Measurements from ENCODE around the gene TIMP3. TPM values are rescaled to one million over a fixed set of nuclear protein-coding genes. Genes with fewer than 3 reads are reported as not detected.

TIMP3 gene
- total and polyA plus RNA-seq, 9 donors, result 96.6 to 196 (median 119) TPM

DNA sequence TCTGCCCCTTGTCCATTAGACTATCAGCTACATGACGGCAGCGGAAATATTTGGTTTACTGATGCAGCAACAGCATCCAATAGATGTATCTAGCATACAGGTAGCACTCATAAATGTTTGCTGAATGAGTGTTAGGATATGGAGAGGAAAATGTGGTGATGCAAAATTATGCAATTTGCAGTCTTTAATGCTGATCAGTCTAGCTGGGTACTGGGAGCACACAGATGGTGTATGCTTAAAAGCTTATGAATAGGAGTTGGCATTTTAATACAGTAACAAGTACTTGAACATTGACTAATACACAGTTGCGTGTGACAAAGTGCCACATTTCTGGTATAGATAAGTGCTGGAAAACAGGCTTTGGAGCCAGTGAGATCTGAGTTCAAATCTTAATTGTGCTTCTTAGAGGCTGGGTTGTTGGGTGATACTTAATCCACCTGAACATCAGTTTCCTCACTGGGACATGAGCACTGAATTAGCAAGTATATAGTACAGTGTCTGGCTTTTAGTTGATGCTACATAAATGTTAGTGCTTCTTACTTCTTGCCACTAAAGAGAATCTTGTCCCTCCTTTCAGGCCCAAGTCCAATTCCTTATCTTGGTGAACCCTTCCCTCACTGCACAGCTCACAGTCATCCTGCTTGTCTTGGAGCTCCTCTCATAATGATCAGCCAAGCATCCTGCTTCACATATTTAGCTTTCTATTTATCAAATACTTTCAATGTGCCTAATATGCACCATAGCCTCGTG, 99.6 kb downstream of the TIMP3 start:
- Histone ChIP-seq H3K4me3 (ENCODE audit: low read length) (no peak overlapping the region), H3K27me3 (ENCODE audit: control insufficient read depth, insufficient read depth, low read length) (no peaks in the 10 kb centered on the region), H3K9me3 (replicated peaks; ENCODE audit: control insufficient read depth, low read depth, low read length) (no peaks in the 10 kb centered on the region), H3K36me3 (ENCODE audit: control insufficient read depth, insufficient read depth, low read length) (no peaks in the 10 kb centered on the region), H3K27ac (ENCODE audit: low read length) (no peak overlapping the region), H3K4me1 (ENCODE audit: control insufficient read depth, insufficient read depth, low read length) (peaks cover 7% of the 10 kb centered on the region)
- DNase-seq, result no peak
- 75% methylated on average over 1 of the region's 4 CpGs for WGBS (ENCODE audit: insufficient coverage)

DNA sequence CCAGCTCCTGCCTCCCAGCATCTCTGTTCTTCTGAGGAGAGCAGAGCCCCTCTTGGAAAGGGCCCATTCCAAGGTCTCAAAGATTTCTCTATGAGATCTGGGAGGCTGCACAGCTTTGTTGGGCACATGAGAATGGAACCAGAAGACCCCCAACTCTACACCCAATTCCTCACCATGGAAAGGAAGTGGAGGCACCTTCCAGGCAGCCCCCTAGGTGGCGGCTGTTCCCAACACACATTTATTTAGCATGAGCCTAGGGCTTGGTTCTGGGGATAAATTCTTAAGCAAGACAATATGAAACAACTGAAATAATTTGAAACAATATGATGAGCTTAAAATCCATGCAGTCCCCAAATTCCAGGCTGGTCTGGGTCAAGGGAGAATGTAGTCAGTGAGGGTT, 100.4 kb downstream of the TIMP3 start:
- WGBS (ENCODE audit: insufficient coverage), result no CpG with 5 or more reads among the region's 1 CpG
- no peak for DNase-seq

DNA sequence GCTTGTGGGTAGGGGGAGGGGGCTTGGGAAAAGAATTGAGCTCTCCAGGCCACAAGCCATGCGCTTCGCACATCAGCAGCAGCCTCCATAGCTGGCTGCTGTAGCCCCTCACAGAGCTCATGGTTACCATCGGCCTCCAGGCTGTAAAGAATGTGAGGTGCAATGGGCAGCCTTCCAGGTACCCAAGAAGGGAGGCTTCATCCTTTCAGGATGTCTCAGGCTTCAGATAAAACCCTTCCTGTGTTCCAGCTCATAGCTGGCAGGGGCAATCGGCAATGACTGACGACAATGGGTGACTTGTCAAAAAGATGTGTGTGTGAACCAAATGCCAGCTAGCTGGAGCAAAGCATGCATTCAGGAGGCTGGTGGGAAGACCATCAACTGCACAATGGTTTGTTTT, 102.0 kb downstream of the TIMP3 start:
- 86% methylated on average over 5 of the region's 5 CpGs for WGBS (ENCODE audit: insufficient coverage)
- H3K4me1 ChIP-seq (ENCODE audit: control insufficient read depth, insufficient read depth, low read length), result peaks cover 8% of the 10 kb centered on the region
- no peak overlapping the region for H3K27ac ChIP-seq (ENCODE audit: low read length)
- no peaks in the 10 kb centered on the region for H3K36me3 ChIP-seq (ENCODE audit: control insufficient read depth, insufficient read depth, low read length)
- H3K4me3 ChIP-seq (ENCODE audit: low read length), result no peak overlapping the region
- H3K9me3 ChIP-seq (replicated peaks; ENCODE audit: control insufficient read depth, low read depth, low read length), result no peaks in the 10 kb centered on the region
- no peaks in the 10 kb centered on the region for H3K27me3 ChIP-seq (ENCODE audit: control insufficient read depth, insufficient read depth, low read length)
- no peak for DNase-seq

More for the DNA sequence above, 100.4 kb downstream of the TIMP3 start:
- H3K9me3 ChIP-seq (replicated peaks; ENCODE audit: control insufficient read depth, low read depth, low read length), result no peaks in the 10 kb centered on the region
- no peaks in the 10 kb centered on the region for H3K27me3 ChIP-seq (ENCODE audit: control insufficient read depth, insufficient read depth, low read length)
- H3K27ac ChIP-seq (ENCODE audit: low read length), result no peak overlapping the region
- no peaks in the 10 kb centered on the region for H3K36me3 ChIP-seq (ENCODE audit: control insufficient read depth, insufficient read depth, low read length)
- no peak overlapping the region for H3K4me3 ChIP-seq (ENCODE audit: low read length)
- peaks cover 8% of the 10 kb centered on the region for H3K4me1 ChIP-seq (ENCODE audit: control insufficient read depth, insufficient read depth, low read length)

- Histone ChIP-seq H3K27ac (ENCODE audit: low read length) (no peak overlapping the region), H3K4me3 (ENCODE audit: low read length) (no peak overlapping the region), H3K36me3 (ENCODE audit: control insufficient read depth, insufficient read depth, low read length) (no peaks in the 10 kb centered on the region), H3K9me3 (replicated peaks; ENCODE audit: control insufficient read depth, low read depth, low read length) (no peaks in the 10 kb centered on the region), H3K4me1 (ENCODE audit: control insufficient read depth, insufficient read depth, low read length) (peaks cover 8% of the 10 kb centered on the region), H3K27me3 (ENCODE audit: control insufficient read depth, insufficient read depth, low read length) (no peaks in the 10 kb centered on the region)
- peak; percentile 75 for DNase-seq
- no CpG with 5 or more reads among the region's 3 CpGs for WGBS (ENCODE audit: insufficient coverage)
Measured at GRCh38 chr22:32904044-32904443, 102.5 kb downstream of the TIMP3 start.

DNA sequence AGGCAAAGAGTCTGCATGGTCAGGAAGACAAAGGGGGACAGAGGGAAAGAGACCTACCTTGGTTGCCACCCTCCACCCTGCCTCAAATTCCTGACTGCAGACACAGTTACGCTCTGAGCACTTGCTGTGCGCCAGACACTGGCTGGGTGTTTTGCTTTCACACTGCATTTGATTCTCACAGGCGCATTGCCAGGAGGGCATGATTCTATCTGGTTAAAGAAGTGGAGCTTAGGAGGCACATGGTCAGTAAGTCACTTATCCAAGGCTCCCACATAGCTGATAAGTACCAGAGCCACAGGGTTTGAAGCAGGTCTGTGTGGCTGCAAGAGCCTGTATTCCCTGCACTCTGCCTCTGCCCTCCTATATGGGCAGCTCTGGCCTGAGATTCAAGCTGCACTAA, 103.9 kb downstream of the TIMP3 start:
- Histone ChIP-seq H3K9me3 (replicated peaks; ENCODE audit: control insufficient read depth, low read depth, low read length) (no peaks in the 10 kb centered on the region), H3K27me3 (ENCODE audit: control insufficient read depth, insufficient read depth, low read length) (no peaks in the 10 kb centered on the region), H3K4me1 (ENCODE audit: control insufficient read depth, insufficient read depth, low read length) (peaks cover 15% of the 10 kb centered on the region), H3K4me3 (ENCODE audit: low read length) (no peak overlapping the region), H3K27ac (ENCODE audit: low read length) (no peak overlapping the region), H3K36me3 (ENCODE audit: control insufficient read depth, insufficient read depth, low read length) (no peaks in the 10 kb centered on the region)
- peak; percentile 42 for DNase-seq
- 84% methylated on average over 2 of the region's 3 CpGs for WGBS (ENCODE audit: insufficient coverage)

- no peak for DNase-seq
Measured at GRCh38 chr22:32909581-32910428, 108.3 kb downstream of the TIMP3 start.

GRCh38 chr22:32910429-32910772, 108.9 kb downstream of the TIMP3 start:
- DNase-seq, result no peak
- Histone ChIP-seq H3K36me3 (ENCODE audit: control insufficient read depth, insufficient read depth, low read length) (no peaks in the 10 kb centered on the region), H3K9me3 (replicated peaks; ENCODE audit: control insufficient read depth, low read depth, low read length) (peaks cover 2% of the 10 kb centered on the region), H3K27ac (ENCODE audit: low read length) (no peak overlapping the region), H3K4me1 (ENCODE audit: control insufficient read depth, insufficient read depth, low read length) (peaks cover 18% of the 10 kb centered on the region), H3K4me3 (ENCODE audit: low read length) (no peak overlapping the region), H3K27me3 (ENCODE audit: control insufficient read depth, insufficient read depth, low read length) (no peaks in the 10 kb centered on the region)
- 96% methylated on average over 5 of the region's 6 CpGs for WGBS (ENCODE audit: insufficient coverage)

More at GRCh38 chr22:32909581-32910428, 108.3 kb downstream of the TIMP3 start:
- H3K27me3 ChIP-seq (ENCODE audit: control insufficient read depth, insufficient read depth, low read length), result no peaks in the 10 kb centered on the region
- H3K27ac ChIP-seq (ENCODE audit: low read length), result no peak overlapping the region
- H3K4me1 ChIP-seq (ENCODE audit: control insufficient read depth, insufficient read depth, low read length), result peaks cover 19% of the 10 kb centered on the region
- WGBS (ENCODE audit: insufficient coverage), result 68% methylated on average over 14 of the region's 21 CpGs
- no peaks in the 10 kb centered on the region for H3K9me3 ChIP-seq (replicated peaks; ENCODE audit: control insufficient read depth, low read depth, low read length)
- no peak overlapping the region for H3K4me3 ChIP-seq (ENCODE audit: low read length)
- H3K36me3 ChIP-seq (ENCODE audit: control insufficient read depth, insufficient read depth, low read length), result no peaks in the 10 kb centered on the region

DNA sequence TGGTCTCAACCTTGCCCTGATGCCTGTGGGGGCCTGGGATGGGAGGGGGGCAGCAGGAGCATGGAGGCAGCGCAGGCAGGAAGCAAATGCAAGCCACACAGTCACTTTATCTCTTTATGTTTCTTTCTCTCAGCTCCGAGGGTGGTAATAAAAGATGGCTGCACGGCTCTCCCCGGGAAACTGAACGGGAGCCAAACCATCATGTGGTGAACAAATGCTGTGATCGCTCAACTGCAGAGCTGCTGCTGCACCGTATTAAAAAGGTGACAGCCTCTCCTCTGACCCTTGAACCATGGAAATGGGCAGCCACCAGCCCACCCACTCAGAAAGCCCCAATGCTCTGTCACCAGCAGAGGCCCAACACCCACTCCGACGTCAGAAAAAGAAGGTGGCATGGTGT, 110.0 kb downstream of the TIMP3 start:
- H3K4me1 ChIP-seq (ENCODE audit: control insufficient read depth, insufficient read depth, low read length), result peaks cover 11% of the 10 kb centered on the region
- no peak overlapping the region for H3K27ac ChIP-seq (ENCODE audit: low read length)
- H3K27me3 ChIP-seq (ENCODE audit: control insufficient read depth, insufficient read depth, low read length), result no peaks in the 10 kb centered on the region
- H3K9me3 ChIP-seq (replicated peaks; ENCODE audit: control insufficient read depth, low read depth, low read length), result peaks cover 10% of the 10 kb centered on the region
- DNase-seq, result peak; percentile 49
- WGBS (ENCODE audit: insufficient coverage), result 0% methylated on average over 5 of the region's 9 CpGs
- no peak overlapping the region for H3K4me3 ChIP-seq (ENCODE audit: low read length)
- H3K36me3 ChIP-seq (ENCODE audit: control insufficient read depth, insufficient read depth, low read length), result no peaks in the 10 kb centered on the region
